OCI-M2 (cell line): ENCODE data around the gene EED.
A peak's percentile ranks its signal among the peaks of the same experiment; 100 is the strongest.
"Not testable (repeated sequence)": the region's sequence is repeated elsewhere in the genome, so short reads cannot be mapped to it uniquely, and the experiment has no call there.

Source experiments
- DNase-seq: peaks from one replicate; lab custom pipeline; 2025; ENCODE audit not compliant: unreplicated experiment; lab: John Stamatoyannopoulos, UW

The EED gene

DNA sequence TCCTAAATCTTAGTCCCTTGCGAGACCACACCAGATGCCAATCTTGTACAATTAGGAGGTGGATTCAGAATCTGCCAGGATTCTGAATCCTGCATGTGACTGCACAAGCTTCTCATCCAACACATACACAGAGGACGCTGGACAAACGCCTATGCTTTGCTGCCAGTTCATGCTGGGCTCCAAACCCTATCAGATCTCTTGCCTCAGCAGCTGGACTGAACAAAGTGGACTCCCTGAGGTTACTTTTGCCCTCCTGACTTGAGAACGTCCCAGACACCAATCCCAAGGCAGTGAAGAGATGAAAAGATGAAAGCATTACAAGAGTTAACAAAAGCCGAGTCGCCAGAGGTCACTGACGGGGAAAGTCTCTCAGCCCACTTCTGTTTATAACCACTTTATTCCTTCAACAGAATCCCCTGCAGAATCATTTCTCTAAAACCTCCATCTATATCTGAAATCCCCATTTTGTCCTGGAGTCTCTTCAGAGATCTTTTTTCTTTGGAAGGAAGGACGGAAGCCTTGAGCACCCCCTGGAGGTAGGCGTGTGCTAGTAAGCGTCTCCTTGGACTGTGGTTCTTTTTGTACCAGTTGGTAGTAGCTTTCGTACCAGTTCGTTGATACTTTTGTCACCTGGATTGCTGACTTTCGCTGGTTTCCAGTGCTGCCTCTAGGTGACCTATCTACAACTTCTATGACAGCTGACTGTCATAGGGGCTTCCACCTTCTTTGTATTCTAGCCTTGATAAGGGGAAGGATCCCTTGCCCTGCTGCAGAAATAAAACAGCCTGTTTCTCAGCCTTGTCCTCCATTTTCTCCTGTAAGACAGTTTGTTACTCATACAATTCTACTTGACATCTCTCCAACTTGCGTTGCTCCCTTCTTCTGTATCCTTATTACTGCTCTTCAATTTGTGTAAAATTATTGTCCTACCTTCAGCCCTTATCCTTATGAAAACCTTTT is 26.1 kb upstream of the EED start:
- DNase-seq: peak; percentile 44

- DNase-seq: no peak
Observed at GRCh38 chr11:86219311-86220193, 25.0 kb upstream of the EED start.

- DNase-seq: no peak
Observed at GRCh38 chr11:86220653-86221052, 23.9 kb upstream of the EED start.

- no peak for DNase-seq
Observed at GRCh38 chr11:86222081-86222480, 22.5 kb upstream of the EED start.

DNA sequence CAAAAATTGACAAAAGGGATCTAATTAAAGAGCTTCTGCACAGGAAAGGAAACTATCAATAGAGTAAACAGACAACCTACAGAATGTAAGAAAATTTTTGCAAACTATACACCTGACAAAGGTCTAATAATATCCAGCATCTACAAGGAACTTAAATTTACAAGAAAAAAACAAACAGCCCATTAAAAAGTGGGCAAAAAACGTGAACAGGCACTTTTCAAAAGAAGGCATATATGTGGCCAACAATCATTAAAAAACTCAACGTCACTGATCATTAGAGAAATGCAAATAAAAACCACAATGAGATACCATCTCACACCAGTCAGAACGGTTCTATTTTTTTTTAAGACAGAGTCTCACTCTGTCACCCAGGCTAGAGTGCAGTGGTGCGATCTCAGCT is 20.0 kb upstream of the EED start:
- not testable (repeated sequence) for DNase-seq

DNA sequence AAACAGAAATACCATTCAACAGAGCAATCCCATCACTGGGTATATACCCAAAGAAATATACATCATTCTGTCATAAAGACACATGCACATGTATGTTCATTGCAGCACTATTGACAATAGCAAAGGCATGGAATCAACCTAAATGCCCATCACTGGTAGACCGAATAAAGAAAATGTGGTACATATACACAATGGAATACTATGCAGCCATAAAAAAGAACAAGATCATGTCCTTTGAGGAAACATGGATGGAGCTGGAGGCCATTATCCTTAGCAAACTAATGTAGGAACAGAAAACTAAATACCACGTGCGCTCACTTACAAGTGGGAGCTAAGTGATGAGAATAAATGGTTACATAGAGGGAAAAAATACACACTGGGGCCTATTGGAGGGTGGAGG is 19.2 kb upstream of the EED start:
- not testable (repeated sequence) for DNase-seq

GRCh38 chr11:86228269-86229038 is 16.1 kb upstream of the EED start:
- no peak for DNase-seq

- not testable (repeated sequence) for DNase-seq
Observed at GRCh38 chr11:86229039-86229330, 15.6 kb upstream of the EED start.

GRCh38 chr11:86230179-86230804 is 14.3 kb upstream of the EED start:
- no peak for DNase-seq

DNA sequence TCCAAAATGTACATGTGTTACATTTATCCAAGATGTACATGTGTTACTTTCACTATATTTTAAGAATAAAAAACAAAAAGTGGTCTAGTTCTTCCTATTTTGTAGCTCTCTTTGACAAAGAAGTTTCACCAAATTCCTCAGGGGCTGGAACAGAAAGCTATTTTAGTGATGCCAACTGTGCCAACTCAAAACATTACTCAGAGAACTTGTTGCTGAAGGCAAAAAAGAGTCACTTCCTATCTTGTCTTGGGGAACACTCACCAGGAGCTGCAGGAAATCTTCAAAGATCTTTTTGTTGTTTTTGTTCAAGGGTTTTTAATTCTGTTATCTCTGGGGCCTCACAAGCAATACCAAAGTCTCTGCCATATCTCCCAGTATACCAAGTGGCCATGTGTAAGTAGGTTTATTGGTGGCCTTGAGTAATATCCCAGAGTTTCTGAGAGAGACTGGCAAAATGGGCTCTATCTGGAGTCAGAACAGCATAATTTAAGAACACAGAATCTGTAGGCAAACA is 13.6 kb upstream of the EED start:
- DNase-seq: no peak

- DNase-seq: no peak
Observed at GRCh38 chr11:86232556-86232955, 12.0 kb upstream of the EED start.

GRCh38 chr11:86234831-86235461 is 9.6 kb upstream of the EED start:
- DNase-seq: no peak

DNA sequence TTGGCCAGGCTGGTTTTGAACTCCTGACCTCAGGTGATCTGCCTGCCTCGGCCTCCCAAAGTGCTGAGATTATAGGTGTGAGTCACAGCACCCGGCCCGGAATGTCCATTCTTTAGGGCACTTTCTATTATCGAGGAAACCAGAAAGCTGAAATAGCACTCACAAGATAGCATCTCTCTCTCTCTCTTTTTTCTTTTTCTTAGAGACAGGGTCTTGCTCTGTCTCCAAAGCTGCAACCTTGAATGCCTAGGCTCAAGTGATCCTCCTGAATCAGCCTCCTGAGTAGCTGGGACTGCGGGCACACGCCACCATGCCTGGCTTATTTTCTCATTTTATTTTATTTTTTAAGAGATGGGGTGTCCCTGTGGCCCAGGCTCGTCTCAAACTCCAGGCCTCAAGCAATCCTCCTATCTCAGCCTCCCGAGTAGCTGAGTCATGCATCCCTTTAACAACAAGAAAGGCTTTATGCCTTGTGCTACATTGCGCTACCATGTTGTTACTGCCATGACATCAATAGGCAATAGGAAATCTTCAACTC is 7.2 kb upstream of the EED start:
- DNase-seq: no peak

- DNase-seq: no peak
Observed at GRCh38 chr11:86240164-86240563, 4.4 kb upstream of the EED start.

GRCh38 chr11:86241956-86242535 is 2.5 kb upstream of the EED start:
- no peak for DNase-seq

DNA sequence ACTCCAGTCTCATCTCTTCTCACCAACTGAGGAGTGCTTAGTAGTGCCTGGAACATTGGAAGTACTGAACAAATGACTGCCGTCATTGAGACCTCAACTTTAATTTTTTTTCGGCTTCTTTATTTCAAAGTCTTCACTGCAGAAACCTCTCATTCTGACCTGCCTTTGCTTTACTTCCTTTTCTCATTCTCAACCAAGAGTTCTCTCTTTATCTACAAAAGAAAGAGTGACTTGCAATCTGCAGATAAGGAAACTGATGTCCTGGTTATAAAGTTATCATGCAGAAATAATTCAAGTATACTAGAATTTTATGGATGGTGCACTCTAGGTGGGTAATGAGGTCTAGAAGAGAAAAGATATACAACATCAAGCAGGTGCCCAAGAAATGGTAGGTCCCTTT is 1.2 kb upstream of the EED start:
- DNase-seq: no peak

GRCh38 chr11:86244063-86244521 is 461 bp upstream of the EED start:
- DNase-seq: no peak

DNA sequence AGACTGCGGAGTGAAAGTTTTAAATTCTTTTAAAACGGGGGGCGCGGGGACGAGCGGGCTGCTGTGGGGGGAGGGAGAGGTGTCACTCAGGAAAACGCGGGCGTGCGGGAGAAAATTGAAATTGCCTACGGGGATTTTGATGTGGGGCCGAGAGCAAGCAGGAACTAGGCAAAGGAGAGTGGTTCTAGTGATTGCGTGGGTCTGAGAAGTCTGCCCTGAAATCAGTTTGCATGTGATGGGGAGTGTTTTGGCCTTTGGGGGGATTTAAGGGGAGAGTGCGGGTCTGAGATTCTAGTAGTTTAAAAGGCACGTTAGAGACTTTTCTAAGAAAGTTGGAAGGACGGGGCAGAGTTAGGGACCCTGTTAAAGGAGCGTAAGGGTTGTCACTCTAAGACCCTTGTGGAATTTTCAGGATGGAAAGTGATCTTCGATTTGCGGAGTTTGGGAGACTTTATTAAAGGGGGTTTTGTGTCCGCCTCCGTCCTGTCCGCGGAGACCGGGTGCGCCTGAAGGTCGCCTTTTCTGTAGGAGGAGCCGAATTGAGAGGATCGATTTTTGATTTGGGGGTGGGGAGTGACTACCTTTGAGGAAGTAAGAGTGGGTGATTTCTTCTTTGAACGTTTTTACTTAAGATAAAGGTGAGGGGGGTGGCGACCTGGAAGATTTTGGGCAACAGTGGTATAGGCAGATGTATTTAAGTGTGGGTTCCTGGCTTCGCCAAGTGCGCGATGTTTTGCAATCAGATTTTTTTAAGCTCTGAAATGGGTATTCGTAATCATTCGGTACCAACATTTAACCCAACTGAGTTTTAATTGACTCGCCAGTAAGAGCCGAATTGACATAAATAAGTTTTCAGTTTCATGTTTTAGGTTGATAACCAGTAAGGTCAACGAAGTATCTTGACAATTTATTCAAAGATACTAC is 1.1 kb downstream of the EED start:
- DNase-seq: no peak
